ENCODE results near the gene MED1. TPM values are rescaled to one million over a fixed set of nuclear protein-coding genes. Genes with fewer than 3 reads are reported as not detected.

MED1 gene
- total RNA-seq, 2 donors from 2014 or later = 9.2 to 9.3 TPM

GRCh38 chr17:39357488-39357887 is 93.6 kb downstream of the MED1 start:
- H3K4me3 ChIP-seq = no peak overlapping the region

More at GRCh38 chr17:39357488-39357887, 93.6 kb downstream of the MED1 start:
- no peaks in the 10 kb centered on the region for H3K9me3 ChIP-seq
- no peak overlapping the region for H3K27ac ChIP-seq
- intact Hi-C loops (cut with DNase I) = no loop called here
- DNase-seq = no peak
- H3K27me3 ChIP-seq = no peaks in the 10 kb centered on the region
- TF ChIP-seq CTCF (IDR thresholded peaks at IDR 0.05) = no peak
- no peak for TF ChIP-seq POLR2A (IDR thresholded peaks at IDR 0.05)
- H3K4me1 ChIP-seq = peaks cover 4% of the 10 kb centered on the region
- H3K36me3 ChIP-seq (replicated peaks in 1 of 2; ENCODE audit: insufficient read depth in 1 of 2, low read depth in 2 of 2) = no peaks in the 10 kb centered on the region
- no peak for ATAC-seq
- WGBS, 2 donors = 74 to 83% methylated on average over 8 of the region's 8 CpGs

Other genes with a start within 250 kb of the MED1 start
- gene STAC2, start 225.3 kb downstream of the MED1 start, total RNA-seq = not detected
- gene FBXL20, start 49.6 kb downstream of the MED1 start, total RNA-seq = 10 to 100 TPM in 1 of 2 donors, 1 to 10 TPM in 1; 6.7 to 11.9 TPM
- gene CDK12, start 10.2 kb upstream of the MED1 start, total RNA-seq = 10 to 100 TPM; 17.4 to 25.1 TPM
- gene NEUROD2, start 156.7 kb upstream of the MED1 start, total RNA-seq = not detected
- gene PPP1R1B, start 175.7 kb upstream of the MED1 start, total RNA-seq = 10 to 100 TPM; 38.4 to 75.8 TPM
- gene STARD3, start 185.9 kb upstream of the MED1 start, total RNA-seq = 10 to 100 TPM; 30.1 to 63.9 TPM
- gene TCAP, start 214.1 kb upstream of the MED1 start, total RNA-seq = under 1 TPM in 1 of 2 donors, not detected in 1; 0.26 TPM
- 1 to 10 TPM; 1.3 to 2.6 TPM for gene PNMT, start 217.2 kb upstream of the MED1 start, total RNA-seq
- gene PGAP3, start 236.8 kb upstream of the MED1 start, total RNA-seq = 10 to 100 TPM; 13.8 to 33.2 TPM
- 10 to 100 TPM; 52.4 to 65.3 TPM for gene ERBB2, start 248.8 kb upstream of the MED1 start, total RNA-seq

All from body of pancreas (tissue), 4 donors.